GM18517 (cell line): ENCODE results near the gene MS4A10.

Experiments used
- ATAC-seq: cut with Tn5 transposase; IDR thresholded peaks from one replicate; pipeline ENCODE4 v1.9.1; 2021; ENCODE audit warnings: mild to moderate bottlenecking, moderate library complexity; ENCODE audit not compliant: unreplicated experiment

MS4A10 gene

DNA sequence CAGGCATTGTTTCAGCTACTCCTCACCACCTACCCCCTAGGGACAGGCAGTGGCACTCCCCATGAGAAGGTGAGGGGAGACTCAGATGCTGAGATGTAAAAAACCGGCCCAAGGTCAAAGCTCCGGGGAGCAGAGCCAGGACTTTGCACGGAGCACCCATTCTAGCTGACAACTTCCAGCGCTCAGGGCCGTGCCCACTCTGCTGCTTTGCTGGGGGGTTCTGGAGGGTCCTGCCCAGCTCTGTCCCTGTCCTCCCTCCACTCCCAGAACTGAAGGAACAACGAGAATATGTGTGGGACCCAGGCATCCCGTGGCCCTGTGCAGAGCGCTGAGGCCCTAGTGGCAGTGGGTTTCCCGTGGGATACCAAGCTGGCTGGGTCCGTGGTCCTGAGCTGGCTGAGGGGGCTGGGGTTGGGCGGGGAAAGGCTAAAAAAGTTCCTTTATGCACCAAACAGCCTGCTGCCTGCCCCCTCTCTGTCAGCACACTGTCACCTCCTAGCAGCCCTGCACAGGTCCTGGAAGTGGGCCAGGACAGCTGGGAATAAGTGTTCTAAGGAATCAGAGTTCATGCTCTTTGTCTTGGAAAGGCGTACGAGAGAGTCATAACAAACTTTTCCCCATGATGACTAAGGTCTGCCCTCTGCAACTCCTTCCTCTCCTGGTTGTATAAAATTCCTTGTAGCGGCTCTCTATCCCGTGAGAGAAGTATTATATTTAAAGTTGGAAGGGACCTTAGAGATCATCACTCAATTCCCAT lies 1.9 kb downstream of the MS4A10 start:
- ATAC-seq: no peak

DNA sequence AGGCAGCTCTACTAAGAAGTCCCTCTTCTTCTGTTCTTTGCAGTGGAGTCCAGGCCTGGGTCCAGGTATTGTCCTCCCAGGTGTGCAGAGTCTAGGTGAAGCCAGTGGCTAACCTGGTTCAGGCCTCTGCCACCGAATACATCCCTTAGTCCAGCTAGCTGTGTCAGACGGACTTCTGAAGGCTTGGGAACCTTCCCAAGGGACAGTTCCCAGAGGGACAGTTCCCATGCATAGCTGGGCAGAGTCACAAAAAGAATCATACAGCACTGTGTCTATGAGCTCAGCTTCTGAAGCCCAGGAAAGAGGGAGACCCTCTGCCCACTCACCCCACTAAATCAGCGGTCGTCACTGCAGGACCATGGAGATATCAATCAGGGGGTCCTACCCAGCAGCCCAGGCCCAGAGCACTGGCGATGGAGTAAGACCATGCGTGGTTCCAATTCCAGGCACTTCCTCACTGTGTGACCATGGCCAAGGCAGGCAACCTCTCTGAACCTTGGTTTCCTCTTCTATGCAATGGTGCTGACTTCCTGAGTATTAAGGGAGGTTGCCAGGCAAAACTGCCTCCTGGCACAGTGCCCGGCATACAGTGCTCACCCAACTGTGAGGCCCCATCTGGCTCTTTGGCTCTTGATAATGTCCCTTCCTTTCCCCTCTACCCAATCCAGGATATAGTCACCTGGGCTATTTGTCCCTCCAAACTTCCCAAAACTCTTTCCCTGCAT lies 3.4 kb downstream of the MS4A10 start:
- ATAC-seq: no peak

DNA sequence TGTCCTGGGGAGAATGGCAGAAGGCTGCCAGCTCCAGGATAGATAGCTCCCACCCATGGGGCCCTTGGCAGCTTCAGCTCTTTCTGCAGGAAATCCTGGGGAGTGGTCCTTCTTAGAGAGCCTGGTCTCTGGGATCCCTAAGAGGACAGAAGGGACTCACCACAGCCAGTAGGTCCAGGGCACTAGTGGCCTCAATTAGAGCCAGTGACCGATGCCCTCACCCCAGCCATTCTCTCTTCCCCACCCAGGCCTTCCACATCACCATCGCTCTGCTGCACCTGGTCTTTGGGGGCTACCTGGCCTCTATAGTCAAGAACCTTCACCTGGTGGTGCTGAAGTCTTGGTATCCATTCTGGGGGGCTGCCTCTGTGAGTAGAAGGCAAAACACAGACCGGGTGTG lies 5.6 kb downstream of the MS4A10 start:
- ATAC-seq: no peak

DNA sequence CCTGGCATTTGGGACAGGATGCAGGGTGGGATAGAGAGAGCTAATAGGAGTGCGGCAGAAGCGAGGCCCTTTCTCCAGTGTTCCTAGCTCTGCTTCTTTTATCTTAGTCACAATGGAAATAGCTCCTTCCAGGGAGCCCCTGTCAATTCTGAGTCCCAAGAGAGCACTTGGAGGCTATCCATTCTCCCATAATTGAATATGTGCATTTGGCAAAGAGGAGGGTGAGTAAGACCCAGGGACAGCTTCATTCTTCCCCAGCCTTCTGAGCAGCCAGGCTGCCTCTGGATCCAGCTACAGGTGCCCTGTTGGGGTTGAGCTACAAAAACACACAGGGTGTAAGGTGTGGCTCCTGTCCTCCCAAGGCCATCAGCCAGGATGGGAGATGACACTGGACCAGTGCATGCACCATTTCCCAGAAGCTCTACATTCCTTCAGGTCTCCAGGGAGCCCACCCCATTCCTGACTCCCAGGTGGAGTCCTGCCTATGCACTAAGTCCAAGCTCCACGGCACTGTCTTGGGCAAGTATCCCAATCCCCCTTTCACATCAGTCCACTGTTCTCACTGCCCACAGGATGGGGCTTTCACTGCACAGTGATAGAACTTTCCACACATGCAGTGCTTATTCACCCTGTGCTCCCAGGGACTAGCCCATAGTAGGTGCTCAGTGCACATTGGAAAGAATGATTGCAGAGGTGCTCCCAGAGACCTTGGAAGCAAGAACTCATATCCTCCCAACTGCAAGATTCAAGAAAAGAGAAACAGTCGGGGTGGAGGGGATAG lies 6.2 kb downstream of the MS4A10 start:
- no peak for ATAC-seq

DNA sequence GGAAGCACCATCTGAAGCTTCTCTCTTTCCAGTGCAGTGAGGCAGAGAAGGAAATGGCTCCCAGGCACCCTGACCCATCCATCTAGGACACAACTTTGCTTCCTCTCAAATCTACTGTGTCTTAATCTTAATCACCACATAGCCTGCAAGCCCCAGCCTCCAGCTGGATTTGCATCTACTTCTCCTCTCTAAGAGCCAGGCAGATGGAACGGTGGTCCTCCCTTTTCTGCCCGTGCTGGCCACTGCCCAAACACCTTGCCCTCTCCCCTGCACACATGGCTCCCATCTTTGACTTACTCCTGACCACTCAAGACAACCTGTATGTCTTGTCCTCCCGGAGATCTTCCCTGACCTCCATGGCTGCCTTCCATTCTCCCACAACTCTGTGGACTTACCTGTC lies 7.4 kb downstream of the MS4A10 start:
- ATAC-seq: no peak

DNA sequence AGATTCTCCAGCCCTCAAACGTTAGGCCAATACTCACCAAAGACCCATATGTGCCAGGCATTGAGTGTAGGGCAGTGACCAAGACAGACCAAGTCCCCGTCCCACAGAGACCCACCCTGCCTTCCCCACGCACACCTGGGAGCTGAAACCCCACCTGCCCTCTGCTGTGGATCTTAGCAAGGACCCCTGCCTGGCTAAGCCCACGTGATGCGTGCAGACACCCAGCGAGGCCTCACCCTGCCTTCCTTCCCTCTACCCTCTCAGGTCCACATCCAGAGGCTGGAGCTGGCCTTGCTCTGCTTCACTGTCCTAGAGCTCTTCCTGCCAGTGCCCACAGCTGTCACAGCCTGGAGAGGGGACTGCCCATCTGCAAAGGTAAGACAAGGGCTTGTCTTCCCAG lies 10.2 kb downstream of the MS4A10 start:
- no peak for ATAC-seq

DNA sequence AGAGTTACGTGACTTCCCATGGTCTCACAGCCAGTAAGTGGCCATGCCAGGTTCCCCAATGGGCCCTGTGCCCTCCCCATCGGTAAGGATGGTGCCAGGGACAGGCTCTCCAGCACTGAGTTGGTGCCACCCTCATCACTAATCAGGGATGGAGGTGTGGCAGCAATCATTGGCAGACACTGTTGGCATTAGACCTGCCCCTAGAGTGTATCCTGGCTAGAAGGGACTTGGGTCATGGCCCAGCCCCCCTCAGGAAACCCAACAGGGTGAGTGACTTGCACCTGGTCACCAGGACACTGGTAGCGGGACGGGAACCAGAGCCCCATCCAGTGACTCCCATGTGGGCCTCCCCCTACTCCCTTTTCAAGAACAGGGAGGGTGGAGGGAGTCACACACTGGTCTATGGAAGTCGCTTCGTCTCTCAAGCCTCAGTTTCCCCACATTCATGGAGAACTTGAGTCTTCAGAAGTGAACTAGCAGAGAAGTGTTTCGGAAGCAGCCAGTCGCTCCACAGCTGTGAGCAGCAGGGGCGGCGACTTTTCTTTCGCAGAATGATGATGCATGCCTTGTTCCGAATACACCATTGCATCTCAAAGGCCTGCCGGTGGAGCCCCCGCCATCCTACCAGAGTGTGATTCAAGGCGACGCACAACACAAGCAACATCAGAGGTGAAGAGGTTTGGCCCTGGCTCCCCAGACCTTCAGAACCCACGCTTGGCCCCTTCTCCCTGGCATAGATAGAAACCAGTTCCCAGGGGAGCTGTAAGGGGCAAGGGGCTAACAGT lies 12.9 kb downstream of the MS4A10 start:
- ATAC-seq: no peak

DNA sequence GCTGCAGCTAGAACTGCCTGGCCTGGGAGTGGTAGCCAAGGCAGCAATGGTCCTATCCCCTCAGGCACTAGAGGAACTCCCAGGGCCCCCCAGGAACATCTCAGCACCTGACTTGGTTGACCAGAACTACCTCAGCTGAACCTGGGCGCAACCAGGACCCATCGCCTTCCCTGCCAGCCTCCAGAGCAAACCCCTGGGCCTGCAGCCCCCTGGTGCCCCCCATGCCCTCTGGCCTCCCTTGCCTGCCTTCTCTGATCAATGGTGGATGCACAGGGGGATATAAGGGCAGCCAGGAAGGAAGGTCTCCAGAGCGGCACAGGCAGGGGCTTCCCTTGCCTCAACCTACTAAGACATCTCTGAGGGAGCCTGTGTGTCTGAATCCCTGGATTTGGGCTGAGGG lies 13.5 kb downstream of the MS4A10 start:
- ATAC-seq: no peak

DNA sequence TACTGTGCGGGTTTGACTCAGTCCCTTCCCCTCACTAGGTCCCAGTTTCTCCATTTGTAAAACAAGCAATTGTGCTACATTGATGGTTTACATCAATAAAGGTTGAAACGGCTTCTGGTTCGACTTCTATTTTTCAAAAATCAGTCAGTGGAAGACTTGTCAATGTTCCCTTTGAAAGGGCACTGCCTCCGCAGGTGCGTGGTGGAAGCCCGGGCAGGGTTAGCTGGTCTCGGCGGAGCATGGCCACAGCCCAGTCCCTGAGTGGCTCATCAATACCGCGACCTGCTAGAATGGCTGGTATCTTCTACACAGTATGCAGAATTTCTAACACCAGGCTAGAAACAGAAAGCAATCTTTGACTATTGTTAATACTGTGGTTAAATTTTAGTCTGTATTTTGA lies 16.1 kb downstream of the MS4A10 start:
- ATAC-seq: no peak

DNA sequence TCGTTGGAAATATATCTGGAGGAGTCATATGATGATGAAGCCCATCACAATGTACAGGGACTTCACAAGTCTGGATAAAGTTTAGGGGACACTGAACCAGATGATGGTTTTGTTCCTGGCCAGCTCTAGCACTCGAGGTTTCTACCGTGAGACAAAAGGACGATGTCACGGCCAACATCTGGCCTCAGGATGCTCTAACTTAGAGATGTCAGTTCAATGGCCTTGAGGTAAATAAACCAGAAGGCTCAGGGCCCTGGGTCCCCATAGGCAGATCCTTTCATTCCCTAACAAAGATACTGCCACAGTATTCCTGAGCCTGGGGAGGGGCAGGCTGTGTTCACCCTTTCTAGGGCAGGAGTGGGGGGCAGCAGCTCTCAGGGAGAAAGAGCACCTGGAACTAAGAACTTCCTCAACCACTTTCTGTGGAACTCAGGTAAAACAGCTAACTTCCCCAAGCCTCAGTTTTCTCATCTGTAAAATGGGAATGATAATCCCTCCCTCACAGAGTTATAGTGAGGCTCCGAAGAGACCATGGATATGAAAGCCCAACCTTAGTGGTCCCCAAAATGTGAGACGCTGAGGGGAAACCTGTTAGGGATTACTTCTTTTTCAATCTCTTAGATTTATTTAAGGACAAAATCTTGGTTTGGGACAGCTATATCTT lies 18.3 kb downstream of the MS4A10 start:
- ATAC-seq: no peak

DNA sequence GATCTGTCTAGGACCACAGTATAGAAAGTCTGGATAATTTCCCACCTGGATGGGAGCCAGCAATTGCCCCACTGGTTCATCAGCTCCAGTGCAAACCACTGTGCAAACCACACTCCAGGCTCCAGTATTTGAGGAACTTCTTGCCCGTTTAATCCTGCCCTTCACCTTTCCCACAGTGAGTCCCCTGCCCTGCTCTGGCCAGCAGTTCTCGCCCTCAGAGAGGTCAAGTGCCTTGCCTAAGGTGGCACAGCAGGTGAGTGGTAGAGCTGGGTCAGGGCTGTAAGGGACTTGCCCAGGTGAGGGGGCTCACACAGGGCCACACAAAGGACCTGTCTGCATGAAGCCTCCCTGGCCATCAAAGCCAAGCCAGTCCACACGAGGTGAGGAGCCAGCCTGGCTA lies 24.1 kb downstream of the MS4A10 start:
- no peak for ATAC-seq

DNA sequence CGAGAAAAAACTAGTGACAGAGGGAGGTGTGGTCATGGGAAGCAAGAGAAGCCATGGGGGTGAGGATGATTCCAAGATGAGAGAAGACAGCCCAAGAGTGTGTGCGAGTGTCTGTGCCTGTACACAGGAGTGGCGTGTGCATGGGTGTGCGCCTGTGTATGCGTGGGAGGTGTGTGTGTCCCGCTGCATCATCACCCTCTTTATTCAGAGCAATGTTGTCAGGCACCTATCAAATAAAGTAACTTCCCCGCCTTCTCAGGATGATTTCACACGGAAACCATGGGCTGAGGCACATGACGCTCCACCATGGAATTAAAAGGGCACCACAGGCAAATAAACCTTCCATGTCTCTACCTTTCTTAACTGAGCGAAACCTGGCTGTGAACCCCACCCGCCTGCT lies 24.6 kb downstream of the MS4A10 start:
- ATAC-seq: no peak

DNA sequence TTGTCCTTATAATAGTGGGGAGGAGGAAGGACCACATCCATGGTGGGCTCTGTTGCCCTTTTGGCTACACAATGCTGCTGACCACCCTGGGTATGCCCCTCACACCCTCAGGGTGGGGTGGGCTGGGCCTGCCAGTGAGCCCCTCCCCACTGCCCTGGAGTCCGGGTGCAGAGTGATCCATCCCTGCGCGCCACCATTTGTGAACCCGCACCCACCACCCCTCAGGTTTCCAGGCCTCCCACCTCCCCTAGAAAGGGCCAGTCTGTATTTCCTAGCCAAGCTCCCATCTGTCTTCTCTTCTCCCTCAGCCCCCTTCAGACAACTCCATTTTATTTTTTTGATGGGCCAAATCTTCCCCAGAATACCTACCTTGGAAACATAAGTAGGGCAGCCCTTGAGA lies 25.0 kb downstream of the MS4A10 start:
- no peak for ATAC-seq

DNA sequence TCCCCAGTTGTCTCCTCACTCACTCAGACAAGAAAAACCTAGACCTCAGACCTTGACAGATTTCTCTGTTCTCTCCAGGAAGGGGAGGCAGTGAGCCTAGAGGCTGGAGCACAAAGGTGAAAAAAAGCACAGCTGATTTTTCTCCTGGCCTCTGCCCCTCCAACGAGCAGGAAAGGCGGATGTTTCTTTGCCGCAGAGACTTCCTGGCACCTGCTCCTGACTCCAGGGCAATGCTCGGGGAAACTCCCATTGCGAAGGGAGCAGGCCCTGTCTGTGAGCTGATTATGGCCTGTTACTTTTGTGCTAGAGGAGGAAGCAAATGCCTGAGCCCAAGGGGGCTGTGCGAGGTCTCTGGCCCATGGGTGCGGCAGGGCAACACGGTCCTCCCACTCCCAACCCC lies 25.4 kb downstream of the MS4A10 start:
- ATAC-seq: no peak

DNA sequence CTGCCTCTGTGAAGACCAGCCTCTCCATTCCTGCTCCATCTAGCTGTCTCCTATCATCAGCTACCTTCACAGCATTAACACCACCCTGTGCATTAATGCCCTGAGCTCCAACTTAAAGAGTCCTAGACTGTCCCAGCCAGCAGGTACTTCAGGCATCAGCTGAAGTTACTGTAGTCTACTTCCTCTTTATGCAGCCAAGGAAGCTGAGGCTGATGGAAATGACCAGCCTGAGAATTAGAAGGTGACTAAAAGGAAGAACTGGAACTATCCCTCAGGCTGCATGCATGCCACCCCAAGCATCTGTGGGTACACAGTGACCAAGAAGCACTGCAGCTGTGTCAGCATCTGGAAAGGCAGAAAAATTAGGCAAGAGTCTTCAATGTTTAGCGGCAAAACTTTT lies 28.2 kb downstream of the MS4A10 start:
- ATAC-seq: no peak

DNA sequence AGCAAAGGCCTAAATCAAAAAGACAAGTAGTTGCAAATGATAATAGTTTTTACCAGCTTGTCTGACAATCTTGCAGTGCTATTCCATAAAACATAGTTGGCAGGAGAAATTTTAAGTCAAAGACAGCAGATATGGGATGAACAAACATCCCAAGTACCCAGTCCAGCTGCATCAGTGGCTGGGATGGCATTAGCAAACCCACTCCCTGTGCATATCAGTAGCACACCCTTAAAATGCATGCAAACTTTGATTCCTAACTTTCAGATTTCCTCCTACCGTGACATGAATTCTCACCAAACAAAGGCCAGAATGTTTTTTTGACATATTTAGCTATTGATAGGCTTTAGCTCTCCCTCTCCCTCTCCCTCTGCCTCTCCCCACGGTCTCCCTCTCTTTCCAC lies 29.0 kb downstream of the MS4A10 start:
- ATAC-seq: no peak

DNA sequence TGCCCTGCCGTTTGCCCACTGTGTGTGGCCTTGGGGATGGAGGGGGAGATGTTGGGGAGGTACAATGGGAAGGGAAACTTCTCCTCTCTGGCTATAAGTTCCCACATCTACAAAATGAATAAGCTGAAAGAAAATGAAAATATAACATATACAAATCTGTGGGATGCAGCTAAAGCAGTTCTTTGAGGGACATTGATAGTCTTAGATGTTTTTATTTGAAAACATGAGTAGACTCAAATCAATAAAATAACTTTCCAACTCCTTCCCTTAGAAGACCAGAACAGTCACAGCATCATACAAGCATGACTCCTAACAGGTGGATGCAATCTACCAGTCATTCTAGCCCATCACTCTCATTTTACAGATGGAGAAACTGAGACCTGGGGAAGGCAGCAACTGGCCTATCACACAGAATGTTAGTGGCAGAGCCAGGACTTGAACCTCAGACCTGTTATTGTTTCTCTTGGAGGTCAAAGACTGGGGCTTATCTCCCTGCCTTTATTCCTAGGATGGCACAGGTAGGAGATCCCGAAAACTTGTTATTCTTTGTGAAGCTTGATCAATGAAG lies 31.5 kb downstream of the MS4A10 start:
- no peak for ATAC-seq

DNA sequence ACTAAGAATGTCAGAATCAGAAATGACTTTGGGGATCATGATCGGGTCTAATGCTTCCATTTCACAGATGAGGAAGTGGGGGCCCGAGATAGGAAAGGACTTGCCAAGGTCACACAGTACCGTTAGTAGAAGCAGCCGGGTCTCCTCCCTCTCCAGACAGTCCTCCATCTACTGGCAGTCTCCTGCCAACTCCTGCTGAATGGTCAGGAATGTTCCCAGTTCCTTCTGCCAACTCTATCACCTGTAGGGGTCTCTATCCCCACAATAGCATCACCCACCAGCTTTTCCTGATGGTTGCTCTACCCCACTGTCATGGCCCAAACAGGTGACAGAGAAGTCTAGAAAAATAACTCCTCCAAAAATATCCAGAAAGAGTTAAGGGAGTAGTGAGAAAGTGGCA lies 32.9 kb downstream of the MS4A10 start:
- ATAC-seq: no peak

DNA sequence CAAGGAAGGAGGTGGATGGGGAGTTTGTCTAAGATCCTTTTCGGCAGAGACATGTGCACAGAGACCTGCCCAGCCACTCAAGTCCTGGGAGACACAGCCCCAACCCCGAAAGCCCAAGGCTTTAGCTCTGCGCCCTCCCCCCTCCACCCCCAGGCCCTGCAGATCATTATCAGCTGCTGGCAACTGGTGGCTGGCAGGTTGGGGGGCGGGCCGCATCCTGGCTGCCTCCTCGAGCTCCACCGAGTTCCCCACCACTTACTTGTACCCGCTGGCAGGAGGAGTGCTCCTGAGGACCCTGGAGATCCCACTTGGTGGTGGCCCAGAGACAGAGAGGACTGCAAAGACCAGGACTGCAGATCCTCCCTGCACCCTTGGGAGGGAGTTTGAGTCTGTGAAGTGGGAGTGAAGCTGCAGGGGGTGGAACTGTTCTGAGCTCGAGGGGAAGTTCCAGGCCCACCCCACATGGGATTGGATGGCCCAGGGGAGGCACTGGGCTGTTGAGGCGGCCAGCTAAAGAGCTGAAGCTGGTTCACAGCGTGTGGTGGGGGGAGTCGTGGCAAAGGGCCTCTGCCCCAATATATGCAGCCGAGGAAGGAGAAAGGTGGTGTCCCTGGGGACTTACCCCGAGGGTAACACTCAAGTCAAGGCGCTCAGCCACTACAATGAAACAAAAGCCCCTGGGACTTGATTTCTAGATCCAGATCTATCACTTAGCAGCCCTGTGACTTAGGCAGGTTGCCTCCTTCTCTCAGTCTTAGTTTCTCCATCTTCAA lies 36.9 kb downstream of the MS4A10 start:
- ATAC-seq: no peak
